A549 (cell line): Measurements from ENCODE around the gene MS4A4A. TPM values are rescaled to one million over a fixed set of nuclear protein-coding genes. Genes with fewer than 3 reads are reported as not detected.

ENCODE experiments used
- ATAC-seq, 2 experiments: fragments of 200-7000 bp in 1 of 2; fragments of >200 bp in 1 of 2; cut with Nextera tagmentation in 1 of 2; cut with Tn5 transposase in 1 of 2; 3 replicates each; pipeline versions ENCODE4 v1.8.0 to v1.9.1; 2018 to 2020; ENCODE audit warnings: mild to moderate bottlenecking in 1 of 2, moderate library complexity in 1 of 2
- CTCF ChIA-PET: fragments of 300-600 bp; sonication (Branson Sonifier 250); formaldehyde crosslinking; extraction: SDS; loops from one replicate; lab custom pipeline; 2021; ENCODE audit warnings: antibody characterized with exemption, inconsistent platforms; lab: Yijun Ruan, JAX
- POLR2A ChIA-PET: fragments of 350-600 bp; formaldehyde crosslinking; extraction: SDS; loops from one replicate; lab custom pipeline; 2021; ENCODE audit warnings: antibody characterized with exemption, inconsistent platforms; lab: Yijun Ruan, JAX
- DNase-seq, 2 experiments: peaks; one replicate each; pipeline versions ENCODE4 v3.0.0 to v3.0.0-alpha.2; 2011 to 2016; ENCODE audit warnings: low read depth in 1 of 2, low spot score in 1 of 2
- FAIRE-seq: peaks from 2 replicates; lab custom pipeline; 2011; peaks lifted over from hg19 to GRCh38; lab: Jason Lieb, UNC
- H3K27ac ChIP-seq, 2 experiments: fragments of >200 bp; sonication (Bioruptor Twin); formaldehyde crosslinking; 3 replicates each; pipeline ENCODE4 v1.5.1; 2016 to 2017
- H3K4me1 ChIP-seq: fragments of >200 bp; sonication (Bioruptor Twin); formaldehyde crosslinking; 3 replicates; pipeline ENCODE4 v1.6.1; 2016
- H3K4me2 ChIP-seq: fragments of >200 bp; sonication (Bioruptor Twin); formaldehyde crosslinking; 3 replicates; pipeline ENCODE4 v1.6.1; 2016
- H3K4me3 ChIP-seq: fragments of >200 bp; sonication (Bioruptor Twin); formaldehyde crosslinking; 3 replicates; pipeline ENCODE4 v1.5.1; 2016
- H3K9me3 ChIP-seq: fragments of >200 bp; sonication (Bioruptor Twin); formaldehyde crosslinking; 3 replicates; pipeline ENCODE4 v1.6.1; 2016
- CBX8 ChIP-seq: fragments of 200-600 bp; sonication (generic); IDR thresholded peaks from 2 replicates; pipeline ENCODE4 v1.6.1; 2016
- CHD2 ChIP-seq: fragments of 150-350 bp; IDR thresholded peaks from 2 replicates; pipeline ENCODE4 v1.6.1; 2014; ENCODE audit warnings: low read length; ENCODE audit not compliant: partially characterized antibody
- CHD4 ChIP-seq: fragments of 200-600 bp; sonication (generic); IDR thresholded peaks from 2 replicates; pipeline ENCODE4 v1.6.1; 2016; ENCODE audit warnings: antibody characterized with exemption, mild to moderate bottlenecking, borderline replicate concordance
- CTCF ChIP-seq: fragments of >200 bp; sonication (Bioruptor Twin); formaldehyde crosslinking; IDR thresholded peaks from 3 replicates; pipeline ENCODE4 v1.5.1; 2016
- EHF ChIP-seq: fragments of 250-450 bp; sonication (Bioruptor Pico); IDR thresholded peaks from 2 replicates; pipeline ENCODE4 v1.5.0; 2020; ENCODE audit warnings: mild to moderate bottlenecking
- EHMT2 ChIP-seq: fragments of 200-600 bp; sonication (generic); IDR thresholded peaks from 2 replicates; pipeline ENCODE4 v1.6.1; 2016; ENCODE audit warnings: antibody characterized with exemption, low read depth, mild to moderate bottlenecking, moderate library complexity
- ELK1 ChIP-seq: fragments of 150-350 bp; IDR thresholded peaks from 2 replicates; pipeline ENCODE4 v1.6.1; 2014; ENCODE audit warnings: low read depth, mild to moderate bottlenecking, low read length
- EP300 ChIP-seq, 2 experiments: fragments of >200 bp; sonication (Bioruptor Twin); formaldehyde crosslinking; IDR thresholded peaks; 2 replicates in 1 of 2; 3 replicates in 1 of 2; pipeline ENCODE4 v1.6.1; 2016 to 2017
- GATA3 ChIP-seq: IDR thresholded peaks from 2 replicates; pipeline ENCODE4 v1.6.1; 2012; ENCODE audit warnings: borderline replicate concordance
- JUN ChIP-seq, 2 experiments: fragments of >200 bp; sonication (Bioruptor Twin); formaldehyde crosslinking; IDR thresholded peaks; 2 replicates in 1 of 2; 3 replicates in 1 of 2; pipeline ENCODE4 v1.6.1; 2016 to 2017
- KDM5A ChIP-seq: fragments of 200-600 bp; sonication (generic); IDR thresholded peaks from 2 replicates; pipeline ENCODE4 v1.6.1; 2016; ENCODE audit warnings: antibody characterized with exemption, mild to moderate bottlenecking
- MAZ ChIP-seq: fragments of 150-350 bp; IDR thresholded peaks from 2 replicates; pipeline ENCODE4 v1.6.1; 2014; ENCODE audit warnings: antibody characterized with exemption, low read depth, low read length, borderline replicate concordance
- MYC ChIP-seq: IDR thresholded peaks from 2 replicates; pipeline ENCODE4 v1.6.1; 2012; ENCODE audit warnings: mild to moderate bottlenecking, inconsistent platforms, low read length, improper control_type of control experiment, borderline replicate concordance
- NPAS2 ChIP-seq: fragments of 250-450 bp; sonication (Bioruptor Pico); IDR thresholded peaks from 2 replicates; pipeline ENCODE4 v1.8.0; 2022; ENCODE audit warnings: mild to moderate bottlenecking, moderate library complexity, borderline replicate concordance
- POLR2A ChIP-seq: IDR thresholded peaks from 2 replicates; pipeline ENCODE4 v1.6.1; 2012; ENCODE audit warnings: mild to moderate bottlenecking, low read length
- POLR2AphosphoS2 ChIP-seq: conservative IDR thresholded peaks from 2 replicates; pipeline ENCODE4 v1.6.1; 2012; ENCODE audit warnings: low read length, improper control_type of control experiment, inconsistent platforms
- RAD21 ChIP-seq, 2 experiments: fragments of >200 bp in 1 of 2; sonication (Bioruptor Twin) in 1 of 2; formaldehyde crosslinking in 1 of 2; IDR thresholded peaks in 1 of 2; conservative IDR thresholded peaks in 1 of 2; 2 replicates in 1 of 2; 3 replicates in 1 of 2; pipeline ENCODE4 v1.6.1; 2012 to 2018; ENCODE audit warnings: inconsistent platforms in 1 of 2
- RFX5 ChIP-seq: fragments of 450-650 bp; IDR thresholded peaks from 2 replicates; pipeline ENCODE4 v1.7.1; 2014; ENCODE audit warnings: antibody characterized with exemption, mild to moderate bottlenecking, moderate library complexity
- RNF2 ChIP-seq: fragments of 200-600 bp; sonication (generic); IDR thresholded peaks from 2 replicates; pipeline ENCODE4 v1.6.1; 2016; ENCODE audit warnings: low read depth, mild to moderate bottlenecking, antibody characterized with exemption, moderate library complexity, borderline replicate concordance
- SREBF2 ChIP-seq: fragments of 450-650 bp; IDR thresholded peaks from 2 replicates; pipeline ENCODE4 v1.6.1; 2014; ENCODE audit warnings: mild to moderate bottlenecking, moderate library complexity
- TFCP2L1 ChIP-seq: fragments of 250-450 bp; sonication (Bioruptor Pico); IDR thresholded peaks from 2 replicates; pipeline ENCODE4 v1.5.0; 2021; ENCODE audit warnings: mild to moderate bottlenecking
- ZFP36 ChIP-seq: fragments of 450-650 bp; IDR thresholded peaks from 2 replicates; pipeline ENCODE4 v1.6.1; 2014; ENCODE audit warnings: borderline replicate concordance; ENCODE audit not compliant: partially characterized antibody
- ZSCAN20 ChIP-seq: fragments of 250-450 bp; sonication (Bioruptor Pico); IDR thresholded peaks from 2 replicates; pipeline ENCODE4 v1.8.0; 2022; ENCODE audit warnings: mild to moderate bottlenecking, moderate library complexity
- WGBS: methylation state at CpG from one replicate; pipeline ENCODE4 v1.1.6; 2017; ENCODE audit errors: missing lambda C conversion rate; 5-methylcytosine and 5-hydroxymethylcytosine counted together
- polyA plus RNA-seq, 4 experiments: library from polyadenylated mRNA; depleted of rRNA in 3 of 4; stranded (reverse); fragments of >200 nt; fragmentation: RNase III in 1 of 4; extraction: RNeasy Plus Mini Kit Qiagen cat#74134 plus additional on column Dnase treatment in 1 of 4; gene quantifications; 2 replicates in 3 of 4; 3 replicates in 1 of 4; pipeline ENCODE4 v1.2.3, GENCODE V29; 2011 to 2017
- TF ChIP-seq, protein P1 (sequence below): fragments of >200 bp; sonication (Bioruptor Twin); formaldehyde crosslinking; IDR thresholded peaks from 3 replicates; pipeline ENCODE4 v1.6.1; 2016
- TF ChIP-seq, protein P2 (sequence below): fragments of 250-450 bp; sonication (Bioruptor Pico); IDR thresholded peaks from 2 replicates; pipeline ENCODE4 v1.5.0; 2021; ENCODE audit warnings: mild to moderate bottlenecking, moderate library complexity, borderline replicate concordance

Gene MS4A4A
- polyA plus RNA-seq, 2 of the 4 experiments (the other 2 are of a cell fraction) = not detected

- H3K4me1 ChIP-seq = no peaks in the 10 kb centered on the region
- H3K9me3 ChIP-seq = no peaks in the 10 kb centered on the region
- ChIA-PET POLR2A (no interaction called here), CTCF (no interaction called here)
- no peak overlapping the region for H3K4me2 ChIP-seq
- H3K4me3 ChIP-seq = no peak overlapping the region
- FAIRE-seq (no peak), DNase-seq (no peak), ATAC-seq (no peak)
- WGBS = 2% methylated on average over 3 of the region's 3 CpGs
- no peak for TF ChIP-seq EHMT2
- no peak for TF ChIP-seq POLR2AphosphoS2
- TF ChIP-seq POLR2A = no peak
- no peak for TF ChIP-seq MYC
- no peak for TF ChIP-seq CBX8
- no peak for TF ChIP-seq EHF (CRISPR knock-in tag)
- no peak for TF ChIP-seq RAD21 (conservative IDR thresholded peaks at IDR 0.05 in 1 of 2, IDR thresholded peaks at IDR 0.05 in 1 of 2)
- TF ChIP-seq NPAS2 (CRISPR knock-in tag) = no peak
- TF ChIP-seq CHD2 = no peak
- TF ChIP-seq, protein P1, sequence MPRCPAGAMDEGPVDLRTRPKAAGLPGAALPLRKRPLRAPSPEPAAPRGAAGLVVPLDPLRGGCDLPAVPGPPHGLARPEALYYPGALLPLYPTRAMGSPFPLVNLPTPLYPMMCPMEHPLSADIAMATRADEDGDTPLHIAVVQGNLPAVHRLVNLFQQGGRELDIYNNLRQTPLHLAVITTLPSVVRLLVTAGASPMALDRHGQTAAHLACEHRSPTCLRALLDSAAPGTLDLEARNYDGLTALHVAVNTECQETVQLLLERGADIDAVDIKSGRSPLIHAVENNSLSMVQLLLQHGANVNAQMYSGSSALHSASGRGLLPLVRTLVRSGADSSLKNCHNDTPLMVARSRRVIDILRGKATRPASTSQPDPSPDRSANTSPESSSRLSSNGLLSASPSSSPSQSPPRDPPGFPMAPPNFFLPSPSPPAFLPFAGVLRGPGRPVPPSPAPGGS = no peak
- TF ChIP-seq, protein P2, sequence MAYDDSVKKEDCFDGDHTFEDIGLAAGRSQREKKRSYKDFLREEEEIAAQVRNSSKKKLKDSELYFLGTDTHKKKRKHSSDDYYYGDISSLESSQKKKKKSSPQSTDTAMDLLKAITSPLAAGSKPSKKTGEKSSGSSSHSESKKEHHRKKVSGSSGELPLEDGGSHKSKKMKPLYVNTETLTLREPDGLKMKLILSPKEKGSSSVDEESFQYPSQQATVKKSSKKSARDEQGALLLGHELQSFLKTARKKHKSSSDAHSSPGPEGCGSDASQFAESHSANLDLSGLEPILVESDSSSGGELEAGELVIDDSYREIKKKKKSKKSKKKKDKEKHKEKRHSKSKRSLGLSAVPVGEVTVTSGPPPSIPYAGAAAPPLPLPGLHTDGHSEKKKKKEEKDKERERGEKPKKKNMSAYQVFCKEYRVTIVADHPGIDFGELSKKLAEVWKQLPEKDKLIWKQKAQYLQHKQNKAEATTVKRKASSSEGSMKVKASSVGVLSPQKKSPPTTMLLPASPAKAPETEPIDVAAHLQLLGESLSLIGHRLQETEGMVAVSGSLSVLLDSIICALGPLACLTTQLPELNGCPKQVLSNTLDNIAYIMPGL (CRISPR knock-in tag) = no peak
- TF ChIP-seq MAZ = no peak
- H3K27ac ChIP-seq = no peak overlapping the region
Measured at GRCh38 chr11:60241786-60242185, 38.7 kb upstream of the MS4A4A start.

DNA sequence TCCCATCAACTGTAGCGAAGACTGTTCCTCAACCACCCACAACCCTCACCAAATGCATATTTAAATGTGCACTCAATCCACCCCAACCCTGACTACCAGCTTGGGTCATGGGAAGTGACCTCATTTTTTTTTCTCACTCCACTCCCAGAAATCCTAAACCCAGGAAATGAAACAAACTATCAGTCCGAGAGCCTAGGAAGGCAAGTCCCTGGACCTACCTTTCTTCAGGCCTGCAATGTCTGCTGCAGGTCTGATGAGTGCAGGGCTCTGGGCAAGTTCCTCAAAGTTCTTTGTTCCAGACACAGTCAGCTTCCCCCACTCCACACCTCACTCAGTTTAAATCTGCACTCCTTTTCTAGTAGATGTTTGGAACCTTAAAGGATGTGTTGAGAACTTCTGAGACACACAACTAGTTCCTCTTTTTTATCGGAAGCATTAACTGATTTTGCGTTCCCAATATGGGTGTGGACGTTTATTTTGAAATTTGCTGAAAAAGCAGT lies 37.7 kb upstream of the MS4A4A start, which contains the start of gene MS4A4E:
TSS of gene MS4A4E (minus strand) at position 398 of the 500 bp plus-strand sequence. CDS start 13,082 bp downstream, outside the sequence.
- CTCF ChIA-PET = no interaction called here

GRCh38 chr11:60251485-60252212 lies 28.8 kb upstream of the MS4A4A start:
- Histone ChIP-seq H3K4me1 (no peaks in the 10 kb centered on the region), H3K4me2 (no peak overlapping the region), H3K27ac (no peak overlapping the region), H3K4me3 (no peak overlapping the region), H3K9me3 (no peaks in the 10 kb centered on the region)
- WGBS = 5% methylated on average over 6 of the region's 6 CpGs
- peak; percentile 56 to 63 for ATAC-seq
- peak in 1 of 2 experiments; percentile 16 for DNase-seq
- CTCF ChIA-PET = interaction anchor here (0.8 to 2.8 kb wide), 9 partner anchors 14 to 429 kb away, joined by 3 to 15 read pairs (median 3); no protein-coding TSS in a partner anchor
- TF ChIP-seq RAD21 (conservative IDR thresholded peaks at IDR 0.05 in 1 of 2, IDR thresholded peaks at IDR 0.05 in 1 of 2) = peak; percentile 22 to 33; a peak in 2 of 5 replicates
- TF ChIP-seq JUN (IDR thresholded peaks at IDR 0.05) = no peak
- TF ChIP-seq CTCF = peak; percentile 33; the same call in 2 of the 3 replicates
- no peak for TF ChIP-seq EP300 (IDR thresholded peaks at IDR 0.05)
- TF ChIP-seq GATA3 = no peak
- no peak for TF ChIP-seq RFX5
- no peak for TF ChIP-seq EHF (CRISPR knock-in tag)
- TF ChIP-seq POLR2A = no peak
- TF ChIP-seq, protein P1 = no peak
- no peak for TF ChIP-seq ELK1
- no peak for TF ChIP-seq ZSCAN20 (CRISPR knock-in tag)
- POLR2A ChIA-PET = no interaction called here
- FAIRE-seq = no peak

More for the DNA sequence above, 37.7 kb upstream of the MS4A4A start, which contains the start of gene MS4A4E:
- no peak for DNase-seq
- no peak within 1 kb of the TSS for H3K27ac ChIP-seq
- POLR2A ChIA-PET = no interaction called here
- no peak for ATAC-seq
- no peak within 1 kb of the TSS for H3K4me3 ChIP-seq
- no peaks in the 10 kb centered on the region for H3K4me1 ChIP-seq
- H3K4me2 ChIP-seq = no peak within 1 kb of the TSS
- no peak for TF ChIP-seq TFCP2L1 (CRISPR knock-in tag)
- no peak for TF ChIP-seq SREBF2
- no peak for TF ChIP-seq RNF2
- no peak for TF ChIP-seq EHF (CRISPR knock-in tag)
- no peak for TF ChIP-seq EP300 (IDR thresholded peaks at IDR 0.05)
- TF ChIP-seq KDM5A = no peak
- no peak for TF ChIP-seq CHD4
- no peak for TF ChIP-seq ZFP36
- WGBS = 45% methylated on average over 5 of the region's 5 CpGs
- no peak for FAIRE-seq
- H3K9me3 ChIP-seq = no peaks in the 10 kb centered on the region
